H9 (cell line): ENCODE results near the gene METTL21A. TPM values are rescaled to one million over a fixed set of nuclear protein-coding genes. Genes with fewer than 3 reads are reported as not detected.

Experiments used
- DNase-seq: peaks from one replicate; pipeline ENCODE4 v3.0.0-alpha.2; 2017
- H2AFZ ChIP-seq: one replicate; pipeline ENCODE4 v1.6.1; 2013; ENCODE audit warnings: mild to moderate bottlenecking, low read length, control low read depth, moderate library complexity
- H2AK5ac ChIP-seq: 2 replicates; pipeline ENCODE4 v1.6.1; 2013; ENCODE audit warnings: low read length, control low read depth, mixed read lengths; ENCODE audit not compliant: insufficient read length
- H2BK120ac ChIP-seq: one replicate; pipeline ENCODE4 v1.6.1; 2013; ENCODE audit warnings: low read depth, mild to moderate bottlenecking, low read length, control low read depth, inconsistent platforms; ENCODE audit not compliant: poor library complexity, severe bottlenecking
- H2BK12ac ChIP-seq: 2 replicates; pipeline ENCODE4 v1.6.1; 2013; ENCODE audit warnings: low read length, control low read depth, mixed read lengths, low read depth; ENCODE audit not compliant: insufficient read length
- H2BK15ac ChIP-seq: 2 replicates; pipeline ENCODE4 v1.6.1; 2013; ENCODE audit warnings: low read depth, low read length, control low read depth
- H2BK20ac ChIP-seq: one replicate; pipeline ENCODE4 v1.6.1; 2013; ENCODE audit warnings: low read depth, mild to moderate bottlenecking, low read length, control low read depth, inconsistent platforms; ENCODE audit not compliant: poor library complexity, severe bottlenecking
- H2BK5ac ChIP-seq: 2 replicates; pipeline ENCODE4 v1.6.1; 2013; ENCODE audit warnings: low read length, control low read depth, mixed read lengths; ENCODE audit not compliant: insufficient read length
- H3K14ac ChIP-seq: 2 replicates; pipeline ENCODE4 v1.6.1; 2013; ENCODE audit warnings: low read length, control low read depth; ENCODE audit not compliant: insufficient read depth
- H3K18ac ChIP-seq: 2 replicates; pipeline ENCODE4 v1.6.1; 2013; ENCODE audit warnings: low read depth, mild to moderate bottlenecking, mixed read lengths, low read length, control low read depth; ENCODE audit not compliant: insufficient read length
- H3K23ac ChIP-seq: 2 replicates; pipeline ENCODE4 v1.6.1; 2013; ENCODE audit warnings: low read length, control low read depth, mixed read lengths, low read depth; ENCODE audit not compliant: insufficient read length
- H3K23me2 ChIP-seq: 2 replicates; pipeline ENCODE4 v1.6.1; 2013; ENCODE audit warnings: low read depth, mild to moderate bottlenecking, mixed read lengths, low read length, control low read depth; ENCODE audit not compliant: insufficient read length, poor library complexity, severe bottlenecking
- H3K27ac ChIP-seq: 2 replicates; pipeline ENCODE4 v1.5.1; 2013; ENCODE audit warnings: low read length, control low read depth, mixed read lengths, low read depth; ENCODE audit not compliant: insufficient read length
- H3K27me3 ChIP-seq: 2 replicates; pipeline ENCODE4 v1.6.1; 2013; ENCODE audit warnings: low read length, control low read depth, inconsistent platforms; ENCODE audit not compliant: insufficient read depth
- H3K4ac ChIP-seq: 2 replicates; pipeline ENCODE4 v1.6.1; 2013; ENCODE audit warnings: low read depth, mild to moderate bottlenecking, control low read depth, inconsistent platforms, low read length, moderate library complexity
- H3K4me1 ChIP-seq: 2 replicates; pipeline ENCODE4 v1.6.1; 2013; ENCODE audit warnings: low read length, control low read depth, inconsistent platforms; ENCODE audit not compliant: insufficient read depth
- H3K4me2 ChIP-seq: 2 replicates; pipeline ENCODE4 v1.6.1; 2013; ENCODE audit warnings: low read length, control low read depth, mixed read lengths; ENCODE audit not compliant: insufficient read length, insufficient read depth
- H3K56ac ChIP-seq: 2 replicates; pipeline ENCODE4 v1.6.1; 2013; ENCODE audit warnings: low read depth, mild to moderate bottlenecking, mixed read lengths, low read length, control low read depth; ENCODE audit not compliant: insufficient read length
- H3K79me1 ChIP-seq: 2 replicates; pipeline ENCODE4 v1.6.1; 2013; ENCODE audit warnings: low read depth, mild to moderate bottlenecking, moderate library complexity, low read length, control low read depth, inconsistent platforms; ENCODE audit not compliant: insufficient read depth, poor library complexity, severe bottlenecking
- H3K79me2 ChIP-seq: 2 replicates; pipeline ENCODE4 v1.6.1; 2013; ENCODE audit warnings: low read length, control low read depth, inconsistent platforms; ENCODE audit not compliant: insufficient read depth
- H3K9ac ChIP-seq: 2 replicates; pipeline ENCODE4 v1.6.1; 2013; ENCODE audit warnings: low read length, control low read depth, mixed read lengths; ENCODE audit not compliant: insufficient read length; ENCODE audit errors: extremely low read depth
- H3K9me3 ChIP-seq: one replicate; pipeline ENCODE4 v1.6.1; 2013; ENCODE audit warnings: low read depth, low read length, inconsistent platforms; ENCODE audit not compliant: control insufficient read depth
- H3T11ph ChIP-seq: one replicate; pipeline ENCODE4 v1.6.1; 2013; ENCODE audit warnings: mild to moderate bottlenecking, low read length, control low read depth, inconsistent platforms
- H4K20me1 ChIP-seq: one replicate; pipeline ENCODE4 v1.6.1; 2013; ENCODE audit not compliant: control insufficient read depth, insufficient read length, insufficient read depth
- H4K5ac ChIP-seq: 2 replicates; pipeline ENCODE4 v1.6.1; 2013; ENCODE audit warnings: low read depth, mild to moderate bottlenecking, mixed read lengths, low read length, control low read depth; ENCODE audit not compliant: insufficient read length
- H4K8ac ChIP-seq: replicated peaks from 2 replicates; pipeline ENCODE4 v1.6.1; 2013; ENCODE audit warnings: low read length, control low read depth, mixed read lengths, low read depth; ENCODE audit not compliant: insufficient read length
- H4K91ac ChIP-seq: 2 replicates; pipeline ENCODE4 v1.6.1; 2013; ENCODE audit warnings: low read depth, mild to moderate bottlenecking, moderate library complexity, mixed read lengths, low read length, control low read depth; ENCODE audit not compliant: insufficient read length
- H3K27ac Mint-ChIP-seq, 3 experiments: 2 replicates in 2 of 3; 3 replicates in 1 of 3; pipeline ENCODE4 v1.8.0; 2020 to 2021; ENCODE audit warnings: mixed read lengths in 3 of 3, mild to moderate bottlenecking in 1 of 3, moderate library complexity in 1 of 3
- H3K27me3 Mint-ChIP-seq: 2 replicates; pipeline ENCODE4 v1.8.0; 2021; ENCODE audit warnings: low read depth, mild to moderate bottlenecking, moderate library complexity, mixed read lengths
- H3K36me3 Mint-ChIP-seq, 3 experiments: 2 replicates in 2 of 3; 3 replicates in 1 of 3; pipeline ENCODE4 v1.8.0; 2020 to 2021; ENCODE audit warnings: low read depth in 3 of 3, mixed read lengths in 3 of 3; ENCODE audit not compliant: insufficient read depth in 1 of 3
- H3K4me1 Mint-ChIP-seq, 2 experiments: 2 replicates each; pipeline ENCODE4 v1.8.0; 2020; ENCODE audit warnings: mixed read lengths in 2 of 2
- H3K4me3 Mint-ChIP-seq, 2 experiments: 2 replicates in 1 of 2; 3 replicates in 1 of 2; pipeline ENCODE4 v1.8.0; 2020 to 2021; ENCODE audit warnings: mild to moderate bottlenecking in 2 of 2, mixed read lengths in 2 of 2, moderate library complexity in 1 of 2
- H3K9me3 Mint-ChIP-seq, 2 experiments: 2 replicates in 1 of 2; 3 replicates in 1 of 2; pipeline ENCODE4 v1.8.0; 2020; ENCODE audit warnings: mild to moderate bottlenecking in 2 of 2, mixed read lengths in 2 of 2, moderate library complexity in 1 of 2
- WGBS: extraction: QIAGEN DNeasy Blood & Tissue Kit; methylation state at CpG from one replicate; pipeline ENCODE4 v1.1.7; 2013; ENCODE audit warnings: missing lambda C conversion rate, low lambda C conversion rate, mixed read lengths; ENCODE audit not compliant: insufficient read length; ENCODE audit errors: extremely low coverage; 5-methylcytosine and 5-hydroxymethylcytosine counted together
- total RNA-seq: library from RNA; stranded (reverse); gene quantifications from 2 replicates; pipeline ENCODE4 v1.2.1, GENCODE V29; 2021
- TF ChIP-seq, protein P1 (sequence below): fragments of 200-600 bp; sonication (generic); conservative IDR thresholded peaks from 3 replicates; pipeline ENCODE4 v1.8.0; 2021; ENCODE audit warnings: antibody characterized with exemption, mild to moderate bottlenecking

METTL21A gene
- total RNA-seq, 1 experiment from 2014 or later, result 65.9 TPM

DNA sequence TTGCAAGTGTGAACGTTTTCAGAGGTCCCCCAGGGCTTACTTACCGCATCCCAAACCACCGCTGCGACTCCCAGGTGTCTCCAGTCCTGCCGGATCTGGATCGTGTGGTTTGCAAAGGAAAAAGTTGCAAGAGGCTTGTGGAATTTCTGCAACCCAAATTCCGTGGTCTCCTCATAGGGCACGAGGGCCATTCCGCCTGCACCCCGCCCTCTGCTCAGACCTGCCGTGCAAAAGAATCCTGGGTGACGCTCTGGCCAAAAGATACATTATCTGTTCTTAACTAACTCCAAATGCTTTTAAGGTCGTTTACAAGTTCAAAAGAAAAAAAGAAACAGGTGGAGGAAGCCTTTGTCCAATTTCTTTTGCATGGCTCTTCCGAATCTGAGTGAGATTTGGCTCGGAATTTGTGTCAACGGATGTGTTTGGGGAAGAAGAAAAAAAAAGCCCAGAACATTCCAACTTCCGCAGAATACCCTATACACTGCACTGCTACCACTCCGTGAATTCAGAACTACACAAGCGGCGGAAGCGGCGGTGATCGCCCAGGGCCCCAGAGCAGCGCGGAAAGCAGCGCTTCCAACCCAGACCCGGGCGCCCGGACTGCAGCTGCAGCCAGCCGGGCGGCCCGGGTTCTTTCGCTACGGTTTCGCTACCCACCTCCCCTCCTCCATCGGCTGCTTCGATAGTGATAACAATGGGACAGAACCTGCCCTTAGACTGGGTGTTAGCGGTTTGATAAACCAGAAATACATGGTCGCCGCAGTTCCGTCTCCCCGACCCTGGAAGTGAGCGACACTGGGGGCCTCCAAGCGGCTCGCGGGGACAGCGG lies 795 bp downstream of the METTL21A start:
- peak overlapping the region; percentile 76 for H3K4me2 ChIP-seq
- no peak overlapping the region for H4K8ac ChIP-seq
- peak overlapping the region; percentile 39 for H3K18ac ChIP-seq
- H2BK20ac ChIP-seq, result no peak overlapping the region
- H2BK15ac ChIP-seq, result no peak overlapping the region
- H3K23me2 ChIP-seq, result peaks cover 16% of the 10 kb centered on the region
- H3K9ac ChIP-seq, result peak overlapping the region; percentile 57
- Mint-ChIP-seq H3K4me1 (peaks cover 6 to 16% of the 10 kb centered on the region in 2 experiments), H3K9me3 (no peaks in the 10 kb centered on the region), H3K36me3 (peaks cover 25 to 46% (median 45%) of the 10 kb centered on the region in 3 experiments; a peak in 6 of 7 replicates), H3K27ac (peak overlapping the region; percentile 61 to 89 (median 65); a peak in 4 of 7 replicates), H3K27me3 (no peaks in the 10 kb centered on the region), H3K4me3 (peak overlapping the region; percentile 86 to 92)
- H2BK5ac ChIP-seq, result no peak overlapping the region
- no peak overlapping the region for H3K56ac ChIP-seq
- H3K4ac ChIP-seq, result no peak overlapping the region
- H3K27ac ChIP-seq, result no peak overlapping the region
- no peaks in the 10 kb centered on the region for H3K79me1 ChIP-seq
- no peaks in the 10 kb centered on the region for H3K9me3 ChIP-seq
- H3K4me1 ChIP-seq, result no peaks in the 10 kb centered on the region; the same call in 1 of the 2 replicates
- H2AK5ac ChIP-seq, result no peak overlapping the region
- H3K27me3 ChIP-seq, result no peaks in the 10 kb centered on the region
- H3K14ac ChIP-seq, result peak overlapping the region; percentile 59; the same call in 1 of the 2 replicates
- H4K91ac ChIP-seq, result no peak overlapping the region
- TF ChIP-seq, protein P1, sequence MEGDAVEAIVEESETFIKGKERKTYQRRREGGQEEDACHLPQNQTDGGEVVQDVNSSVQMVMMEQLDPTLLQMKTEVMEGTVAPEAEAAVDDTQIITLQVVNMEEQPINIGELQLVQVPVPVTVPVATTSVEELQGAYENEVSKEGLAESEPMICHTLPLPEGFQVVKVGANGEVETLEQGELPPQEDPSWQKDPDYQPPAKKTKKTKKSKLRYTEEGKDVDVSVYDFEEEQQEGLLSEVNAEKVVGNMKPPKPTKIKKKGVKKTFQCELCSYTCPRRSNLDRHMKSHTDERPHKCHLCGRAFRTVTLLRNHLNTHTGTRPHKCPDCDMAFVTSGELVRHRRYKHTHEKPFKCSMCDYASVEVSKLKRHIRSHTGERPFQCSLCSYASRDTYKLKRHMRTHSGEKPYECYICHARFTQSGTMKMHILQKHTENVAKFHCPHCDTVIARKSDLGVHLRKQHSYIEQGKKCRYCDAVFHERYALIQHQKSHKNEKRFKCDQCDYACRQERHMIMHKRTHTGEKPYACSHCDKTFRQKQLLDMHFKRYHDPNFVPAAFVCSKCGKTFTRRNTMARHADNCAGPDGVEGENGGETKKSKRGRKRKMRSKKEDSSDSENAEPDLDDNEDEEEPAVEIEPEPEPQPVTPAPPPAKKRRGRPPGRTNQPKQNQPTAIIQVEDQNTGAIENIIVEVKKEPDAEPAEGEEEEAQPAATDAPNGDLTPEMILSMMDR, result no peak
- no peak overlapping the region for H3T11ph ChIP-seq
- WGBS, result no CpG with 5 or more reads among the region's 47 CpGs
- no peaks in the 10 kb centered on the region for H3K79me2 ChIP-seq
- no peak overlapping the region for H2BK12ac ChIP-seq
- no peak overlapping the region for H4K5ac ChIP-seq
- H4K20me1 ChIP-seq, result no peaks in the 10 kb centered on the region
- no peak overlapping the region for H3K23ac ChIP-seq
- no peak overlapping the region for H2AFZ ChIP-seq
- H2BK120ac ChIP-seq, result no peak overlapping the region
- peak; percentile 61 for DNase-seq
